ENCODE data around the gene NKX1-2.

Gene NKX1-2

GRCh38 chr10:124450012-124450782, at the start of gene NKX1-2:
NKX1-2 (minus strand) TSS chr10:124450035; CDS start chr10:124449943, 92 bp downstream.
- peak within 1 kb of the TSS; percentile 32 for H3K4me3 Mint-ChIP-seq
- no peak within 1 kb of the TSS for H3K27ac Mint-ChIP-seq
- peaks cover 82% of the 10 kb centered on the region for H3K27me3 Mint-ChIP-seq (ENCODE audit: low read depth)
- peaks cover 3% of the 10 kb centered on the region for H3K4me1 Mint-ChIP-seq (ENCODE audit: low read depth)
- no peak for DNase-seq (ENCODE audit: low spot score)
- H3K36me3 Mint-ChIP-seq (ENCODE audit: low read depth): no peaks in the 10 kb centered on the region
- H3K9me3 Mint-ChIP-seq: no peaks in the 10 kb centered on the region

GRCh38 chr10:124498056-124498455, 48.2 kb upstream of the NKX1-2 start:
- H3K36me3 Mint-ChIP-seq (ENCODE audit: low read depth): peaks cover 13% of the 10 kb centered on the region
- H3K27ac Mint-ChIP-seq: no peak overlapping the region
- H3K4me3 Mint-ChIP-seq: no peak overlapping the region
- no peak for DNase-seq (ENCODE audit: low spot score)
- no peaks in the 10 kb centered on the region for H3K27me3 Mint-ChIP-seq (ENCODE audit: low read depth)
- peaks cover 11% of the 10 kb centered on the region for H3K4me1 Mint-ChIP-seq (ENCODE audit: low read depth)
- peaks cover 9% of the 10 kb centered on the region for H3K9me3 Mint-ChIP-seq

- peaks cover 13% of the 10 kb centered on the region for H3K36me3 Mint-ChIP-seq (ENCODE audit: low read depth)
- H3K9me3 Mint-ChIP-seq: peaks cover 9% of the 10 kb centered on the region
- no peaks in the 10 kb centered on the region for H3K27me3 Mint-ChIP-seq (ENCODE audit: low read depth)
- H3K27ac Mint-ChIP-seq: no peak overlapping the region
- DNase-seq (ENCODE audit: low spot score): no peak
- H3K4me3 Mint-ChIP-seq: no peak overlapping the region
- H3K4me1 Mint-ChIP-seq (ENCODE audit: low read depth): peaks cover 11% of the 10 kb centered on the region
Measured at GRCh38 chr10:124497196-124497881, 47.5 kb upstream of the NKX1-2 start.

- H3K9me3 Mint-ChIP-seq: peaks cover 9% of the 10 kb centered on the region
- H3K36me3 Mint-ChIP-seq (ENCODE audit: low read depth): peaks cover 10% of the 10 kb centered on the region
- no peak overlapping the region for H3K4me3 Mint-ChIP-seq
- DNase-seq (ENCODE audit: low spot score): no peak
- H3K4me1 Mint-ChIP-seq (ENCODE audit: low read depth): peaks cover 11% of the 10 kb centered on the region
- H3K27ac Mint-ChIP-seq: no peak overlapping the region
- no peaks in the 10 kb centered on the region for H3K27me3 Mint-ChIP-seq (ENCODE audit: low read depth)
Measured at GRCh38 chr10:124496620-124497019, 46.8 kb upstream of the NKX1-2 start.

- Mint-ChIP-seq H3K9me3 (peaks cover 8% of the 10 kb centered on the region), H3K4me1 (ENCODE audit: low read depth) (peaks cover 11% of the 10 kb centered on the region), H3K36me3 (ENCODE audit: low read depth) (peaks cover 10% of the 10 kb centered on the region), H3K27me3 (ENCODE audit: low read depth) (no peaks in the 10 kb centered on the region), H3K27ac (no peak overlapping the region), H3K4me3 (no peak overlapping the region)
- no peak for DNase-seq (ENCODE audit: low spot score)
Measured at GRCh38 chr10:124496150-124496549, 46.3 kb upstream of the NKX1-2 start.

GRCh38 chr10:124495725-124496124, 45.9 kb upstream of the NKX1-2 start:
- H3K9me3 Mint-ChIP-seq: peaks cover 4% of the 10 kb centered on the region
- peaks cover 6% of the 10 kb centered on the region for H3K36me3 Mint-ChIP-seq (ENCODE audit: low read depth)
- DNase-seq (ENCODE audit: low spot score): no peak
- no peak overlapping the region for H3K27ac Mint-ChIP-seq
- no peak overlapping the region for H3K4me3 Mint-ChIP-seq
- H3K27me3 Mint-ChIP-seq (ENCODE audit: low read depth): no peaks in the 10 kb centered on the region
- peaks cover 11% of the 10 kb centered on the region for H3K4me1 Mint-ChIP-seq (ENCODE audit: low read depth)

- Mint-ChIP-seq H3K27ac (no peak overlapping the region), H3K27me3 (ENCODE audit: low read depth) (no peaks in the 10 kb centered on the region), H3K36me3 (ENCODE audit: low read depth) (peaks cover 2% of the 10 kb centered on the region), H3K4me1 (ENCODE audit: low read depth) (peaks cover 11% of the 10 kb centered on the region), H3K9me3 (no peaks in the 10 kb centered on the region), H3K4me3 (no peak overlapping the region)
- DNase-seq (ENCODE audit: low spot score): no peak
Measured at GRCh38 chr10:124495162-124495561, 45.3 kb upstream of the NKX1-2 start.

- peak overlapping the region; percentile 71 for H3K27ac Mint-ChIP-seq
- no peaks in the 10 kb centered on the region for H3K9me3 Mint-ChIP-seq
- H3K4me1 Mint-ChIP-seq (ENCODE audit: low read depth): peaks cover 11% of the 10 kb centered on the region
- H3K27me3 Mint-ChIP-seq (ENCODE audit: low read depth): no peaks in the 10 kb centered on the region
- no peaks in the 10 kb centered on the region for H3K36me3 Mint-ChIP-seq (ENCODE audit: low read depth)
- no peak for DNase-seq (ENCODE audit: low spot score)
- peak overlapping the region; percentile 24 for H3K4me3 Mint-ChIP-seq
Measured at GRCh38 chr10:124494046-124494807, 44.4 kb upstream of the NKX1-2 start.

- Mint-ChIP-seq H3K9me3 (no peaks in the 10 kb centered on the region), H3K27ac (no peak overlapping the region), H3K4me3 (no peak overlapping the region), H3K36me3 (ENCODE audit: low read depth) (no peaks in the 10 kb centered on the region), H3K4me1 (ENCODE audit: low read depth) (peaks cover 11% of the 10 kb centered on the region), H3K27me3 (ENCODE audit: low read depth) (no peaks in the 10 kb centered on the region)
- DNase-seq (ENCODE audit: low spot score): no peak
Measured at GRCh38 chr10:124493214-124493882, 43.5 kb upstream of the NKX1-2 start.

- no peak overlapping the region for H3K4me3 Mint-ChIP-seq
- H3K36me3 Mint-ChIP-seq (ENCODE audit: low read depth): no peaks in the 10 kb centered on the region
- no peak for DNase-seq (ENCODE audit: low spot score)
- H3K9me3 Mint-ChIP-seq: peaks cover 3% of the 10 kb centered on the region
- H3K27me3 Mint-ChIP-seq (ENCODE audit: low read depth): no peaks in the 10 kb centered on the region
- H3K4me1 Mint-ChIP-seq (ENCODE audit: low read depth): peaks cover 11% of the 10 kb centered on the region
- no peak overlapping the region for H3K27ac Mint-ChIP-seq
Measured at GRCh38 chr10:124492266-124492665, 42.4 kb upstream of the NKX1-2 start.

GRCh38 chr10:124491105-124491504, 41.3 kb upstream of the NKX1-2 start:
- peaks cover 11% of the 10 kb centered on the region for H3K4me1 Mint-ChIP-seq (ENCODE audit: low read depth)
- H3K36me3 Mint-ChIP-seq (ENCODE audit: low read depth): no peaks in the 10 kb centered on the region
- peaks cover 14% of the 10 kb centered on the region for H3K9me3 Mint-ChIP-seq
- DNase-seq (ENCODE audit: low spot score): no peak
- no peak overlapping the region for H3K4me3 Mint-ChIP-seq
- H3K27ac Mint-ChIP-seq: no peak overlapping the region
- H3K27me3 Mint-ChIP-seq (ENCODE audit: low read depth): no peaks in the 10 kb centered on the region

GRCh38 chr10:124486635-124487034, 36.8 kb upstream of the NKX1-2 start:
- Mint-ChIP-seq H3K36me3 (ENCODE audit: low read depth) (no peaks in the 10 kb centered on the region), H3K9me3 (peaks cover 14% of the 10 kb centered on the region), H3K27me3 (ENCODE audit: low read depth) (no peaks in the 10 kb centered on the region), H3K27ac (no peak overlapping the region), H3K4me3 (no peak overlapping the region), H3K4me1 (ENCODE audit: low read depth) (no peaks in the 10 kb centered on the region)
- no peak for DNase-seq (ENCODE audit: low spot score)

GRCh38 chr10:124484661-124485060, 34.8 kb upstream of the NKX1-2 start:
- Mint-ChIP-seq H3K9me3 (peaks cover 14% of the 10 kb centered on the region), H3K36me3 (ENCODE audit: low read depth) (no peaks in the 10 kb centered on the region), H3K27ac (no peak overlapping the region), H3K4me3 (no peak overlapping the region), H3K27me3 (ENCODE audit: low read depth) (no peaks in the 10 kb centered on the region), H3K4me1 (ENCODE audit: low read depth) (no peaks in the 10 kb centered on the region)
- DNase-seq (ENCODE audit: low spot score): no peak
